HG03469 (cell line): ENCODE data around the gene EXOC4.

ENCODE experiments used
- ATAC-seq: cut with Tn5 transposase; IDR thresholded peaks from one replicate; pipeline ENCODE4 v1.9.1; 2021; ENCODE audit warnings: mild to moderate bottlenecking, moderate library complexity, moderate number of reproducible peaks; ENCODE audit not compliant: unreplicated experiment

Gene EXOC4

GRCh38 chr7:133522501-133522900, 269.6 kb downstream of the EXOC4 start:
- no peak for ATAC-seq

DNA sequence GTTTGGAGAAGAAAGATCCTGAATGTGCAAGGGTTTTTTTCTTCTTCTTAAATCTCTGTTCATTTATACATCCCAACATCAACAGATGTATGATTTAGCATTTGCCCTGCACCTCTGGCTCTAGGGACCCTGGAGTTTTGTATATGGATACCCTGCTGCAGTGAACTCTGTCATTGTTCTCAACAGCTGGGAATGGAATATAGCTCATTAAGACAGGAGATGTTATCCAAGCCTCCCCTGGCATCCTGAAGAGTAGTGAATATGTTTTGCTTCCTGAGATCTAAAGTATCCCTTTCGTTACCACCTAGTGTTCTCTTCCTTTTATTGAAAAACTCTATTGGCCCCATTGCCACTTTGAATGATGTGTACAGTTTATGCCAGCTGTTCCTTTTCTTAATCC, 275.9 kb downstream of the EXOC4 start:
- no peak for ATAC-seq

DNA sequence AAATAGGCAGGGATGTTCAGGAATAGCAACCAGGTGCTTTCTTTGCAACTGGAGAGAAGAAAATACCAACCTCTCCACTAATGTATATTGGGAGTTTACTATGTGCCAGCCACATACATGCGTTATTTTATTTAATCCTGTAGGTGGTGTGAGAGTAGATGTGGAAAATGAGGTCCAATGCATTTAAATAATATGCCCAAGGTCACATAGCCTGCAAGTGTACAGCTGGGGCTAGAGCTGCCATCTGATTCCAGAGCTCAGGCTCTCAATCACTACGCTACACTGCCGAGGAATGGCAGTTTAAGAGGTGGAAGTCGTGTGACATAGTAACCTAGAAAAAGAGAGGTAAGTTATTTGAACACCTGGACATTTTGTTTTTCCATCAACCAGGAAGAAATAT, 277.0 kb downstream of the EXOC4 start:
- ATAC-seq: no peak

DNA sequence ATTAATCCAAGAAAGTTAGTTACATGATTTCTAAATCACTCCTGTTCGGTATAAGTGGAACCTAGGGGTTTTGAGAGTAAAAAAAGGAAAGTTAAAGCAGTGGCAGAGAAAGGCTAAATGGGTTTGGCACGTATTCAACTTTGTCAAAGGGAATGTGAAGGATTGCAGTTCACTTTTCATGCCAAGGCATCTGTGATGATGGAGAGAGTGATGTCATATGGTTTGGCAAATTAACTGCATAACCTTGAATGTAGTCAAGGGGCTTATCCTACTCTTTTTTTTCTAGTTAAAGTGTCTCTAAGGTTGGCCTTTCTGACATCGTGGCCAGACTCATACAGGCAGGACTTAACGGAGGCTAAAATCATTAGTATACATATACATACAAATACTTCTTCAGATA, 277.8 kb downstream of the EXOC4 start:
- no peak for ATAC-seq

DNA sequence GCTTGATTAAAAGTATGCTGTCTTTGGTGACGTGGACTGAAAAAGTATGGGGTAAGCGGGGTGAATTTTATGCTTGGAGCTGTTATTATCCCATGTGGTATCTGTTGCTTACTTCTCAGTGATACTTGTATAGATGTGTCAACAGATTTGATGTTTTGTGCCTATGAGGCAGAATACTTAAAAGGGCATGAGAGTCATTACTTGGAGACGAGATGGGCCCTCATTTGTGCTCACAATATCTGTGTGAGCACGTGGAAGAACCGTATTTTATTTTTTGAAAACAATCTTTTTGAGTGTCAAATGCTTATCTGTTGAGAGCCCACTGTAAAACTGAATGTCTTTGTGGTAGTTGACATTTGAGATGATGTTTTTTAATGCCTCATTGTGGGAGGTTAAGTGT, 281.9 kb downstream of the EXOC4 start:
- no peak for ATAC-seq

- no peak for ATAC-seq
These were observed 282.4 kb downstream of the EXOC4 start for GRCh38 chr7:133535308-133535707.

- ATAC-seq: no peak
These were observed 283.6 kb downstream of the EXOC4 start for GRCh38 chr7:133536450-133536849.

- ATAC-seq: no peak
These were observed 286.1 kb downstream of the EXOC4 start for GRCh38 chr7:133539016-133539415.

- ATAC-seq: no peak
These were observed 287.4 kb downstream of the EXOC4 start for GRCh38 chr7:133540096-133540860.

- ATAC-seq: no peak
These were observed 289.4 kb downstream of the EXOC4 start for GRCh38 chr7:133542209-133542780.

DNA sequence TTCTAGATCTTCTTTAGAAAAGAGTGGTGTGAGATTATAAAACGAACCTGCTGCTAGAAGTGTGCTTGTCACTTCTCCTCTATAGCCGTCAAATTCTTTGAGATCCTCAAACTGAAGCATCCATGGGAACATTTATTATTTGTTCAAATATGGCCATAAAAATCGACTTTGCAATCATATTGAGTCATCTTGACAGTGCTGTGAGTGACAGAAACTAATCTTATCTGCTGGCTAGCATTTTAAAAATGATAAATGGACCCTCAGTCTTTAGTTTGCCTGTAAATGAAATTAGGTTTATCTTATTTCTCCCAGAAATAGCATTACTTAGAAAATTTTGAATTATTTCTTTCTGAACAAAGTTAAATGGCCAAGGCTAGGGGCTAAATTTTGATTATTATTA, 290.8 kb downstream of the EXOC4 start:
- no peak for ATAC-seq

GRCh38 chr7:133545618-133546017, 292.7 kb downstream of the EXOC4 start:
- ATAC-seq: no peak

DNA sequence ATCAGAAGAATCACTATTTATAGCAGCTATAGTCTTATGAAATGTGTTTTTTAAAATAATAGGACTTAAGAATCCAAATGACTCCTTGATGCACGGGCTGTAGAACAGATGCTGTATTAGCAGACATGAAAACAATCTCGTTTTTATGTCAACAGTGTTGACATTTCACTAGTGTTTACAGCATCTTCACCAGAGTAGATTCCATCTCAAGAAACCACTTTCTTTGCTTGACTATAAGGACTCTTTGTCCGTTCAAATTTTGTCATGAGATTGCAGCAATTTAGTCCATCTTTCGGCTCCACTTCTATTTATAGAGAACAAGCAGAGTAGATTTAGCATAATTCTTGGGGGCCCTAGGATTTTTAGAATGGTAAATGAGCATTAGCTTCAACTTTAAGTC, 295.1 kb downstream of the EXOC4 start:
- ATAC-seq: no peak

DNA sequence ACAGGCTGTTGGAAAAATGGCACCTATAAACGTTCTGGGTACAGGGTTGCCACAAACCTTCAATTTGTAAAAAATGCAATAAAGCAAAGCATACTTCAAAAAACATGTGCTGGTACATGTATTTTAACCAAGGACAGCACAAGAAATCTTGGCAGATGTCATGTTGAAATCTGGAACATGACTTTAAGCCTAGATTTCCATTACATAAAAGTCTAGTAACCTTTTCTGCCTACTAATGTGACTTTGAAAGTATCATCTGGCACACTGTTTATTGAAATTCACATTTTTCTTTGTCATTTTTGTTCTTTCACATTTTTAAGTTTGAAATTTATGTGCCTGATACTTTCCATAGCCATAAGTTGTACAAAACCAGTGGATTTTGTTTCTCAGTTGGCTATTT, 296.8 kb downstream of the EXOC4 start:
- no peak for ATAC-seq

DNA sequence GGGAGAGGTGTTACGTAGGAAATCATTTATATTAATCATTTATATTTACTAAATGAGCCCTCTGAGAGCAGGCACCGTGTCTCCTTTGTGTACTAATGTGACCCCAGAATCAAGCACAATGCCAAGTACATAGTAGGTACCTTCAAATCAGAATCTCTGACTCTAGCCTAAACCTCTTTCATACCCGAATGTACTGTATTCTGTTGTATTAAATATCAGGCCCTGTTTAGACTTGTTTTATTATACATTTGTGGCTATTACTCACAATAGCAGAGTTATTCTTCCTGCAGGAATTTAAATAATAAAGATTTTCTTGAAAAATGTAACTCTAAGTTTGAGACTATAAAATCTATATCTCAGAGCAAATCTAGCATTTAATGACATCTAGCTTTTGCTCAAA, 297.3 kb downstream of the EXOC4 start:
- no peak for ATAC-seq

DNA sequence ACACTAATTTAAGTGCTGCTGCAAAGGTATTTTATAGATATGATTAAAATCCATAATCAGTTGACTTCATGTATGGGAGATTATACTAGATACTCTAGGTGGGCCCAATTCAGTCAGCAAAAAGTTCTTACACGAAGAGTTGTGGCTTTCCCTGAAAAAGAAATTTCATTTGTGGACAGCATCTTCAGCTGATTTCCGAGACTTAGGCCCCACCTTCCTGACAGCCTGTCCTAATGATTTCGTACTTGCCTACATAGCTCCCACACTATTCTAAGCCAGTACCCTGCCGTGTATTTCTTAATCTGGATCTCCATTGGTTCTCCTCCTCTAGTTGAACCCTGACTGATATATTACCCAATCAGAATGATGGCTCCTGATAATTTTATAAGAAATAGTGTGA, 297.9 kb downstream of the EXOC4 start:
- ATAC-seq: no peak

- ATAC-seq: no peak
These were observed 298.6 kb downstream of the EXOC4 start for GRCh38 chr7:133551466-133551865.

DNA sequence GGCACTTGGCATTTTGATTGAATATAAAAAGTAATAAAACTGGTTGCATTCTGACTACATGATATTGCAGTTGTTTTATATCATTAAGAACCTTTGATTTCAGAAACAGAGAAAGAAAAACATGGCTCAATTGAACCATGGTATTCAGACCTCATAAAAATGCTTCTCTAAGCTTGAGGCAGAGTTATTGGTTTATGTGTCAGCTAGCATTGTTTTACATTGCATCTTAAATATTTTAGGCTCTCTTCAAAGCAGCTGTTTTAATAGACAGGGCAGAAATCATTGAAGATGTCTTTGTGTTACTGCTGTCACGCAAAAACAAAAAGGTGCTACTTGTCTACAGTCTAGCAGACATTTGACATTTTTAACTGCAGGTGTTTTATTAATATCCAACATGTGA, 299.2 kb downstream of the EXOC4 start:
- ATAC-seq: no peak

- no peak for ATAC-seq
These were observed 301.5 kb downstream of the EXOC4 start for GRCh38 chr7:133554330-133554729.

DNA sequence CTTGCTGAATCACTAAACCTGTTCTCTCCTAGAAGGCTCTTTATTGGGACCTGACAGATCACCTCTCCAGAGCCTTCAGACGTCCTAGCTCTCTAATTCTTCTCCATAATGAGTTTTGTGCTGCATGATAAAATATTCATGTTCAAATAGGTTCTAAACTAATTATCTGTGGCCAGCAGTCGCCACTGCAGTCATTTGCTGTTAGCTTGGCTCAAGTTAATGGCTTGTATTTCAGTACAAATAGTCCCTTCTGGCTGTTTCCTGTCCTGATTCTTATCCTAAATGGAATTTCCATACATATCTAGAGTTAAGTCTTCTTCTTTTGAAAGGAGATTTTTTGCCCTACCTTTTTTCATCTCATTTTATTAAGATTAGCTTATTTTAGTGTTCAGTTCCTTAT, 303.2 kb downstream of the EXOC4 start:
- ATAC-seq: no peak

DNA sequence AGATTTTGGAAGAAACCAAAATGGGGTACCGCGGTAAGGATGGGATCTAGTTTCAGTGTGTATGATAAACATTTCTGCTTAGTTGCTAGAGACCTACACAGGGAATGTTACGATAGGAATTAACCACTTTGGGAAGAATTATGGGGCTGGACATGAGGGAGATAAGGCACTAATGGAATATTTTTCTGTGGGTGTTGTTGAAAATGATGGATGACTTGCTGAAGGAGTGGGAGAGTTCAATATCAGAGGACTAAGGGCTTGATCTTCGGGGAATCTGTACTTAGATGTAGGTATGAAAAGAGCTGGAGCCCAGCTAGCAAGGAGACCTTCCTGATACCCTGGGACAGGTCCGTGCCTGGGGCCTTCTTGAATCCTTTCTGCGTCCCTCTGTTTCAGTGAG, 303.7 kb downstream of the EXOC4 start:
- no peak for ATAC-seq

DNA sequence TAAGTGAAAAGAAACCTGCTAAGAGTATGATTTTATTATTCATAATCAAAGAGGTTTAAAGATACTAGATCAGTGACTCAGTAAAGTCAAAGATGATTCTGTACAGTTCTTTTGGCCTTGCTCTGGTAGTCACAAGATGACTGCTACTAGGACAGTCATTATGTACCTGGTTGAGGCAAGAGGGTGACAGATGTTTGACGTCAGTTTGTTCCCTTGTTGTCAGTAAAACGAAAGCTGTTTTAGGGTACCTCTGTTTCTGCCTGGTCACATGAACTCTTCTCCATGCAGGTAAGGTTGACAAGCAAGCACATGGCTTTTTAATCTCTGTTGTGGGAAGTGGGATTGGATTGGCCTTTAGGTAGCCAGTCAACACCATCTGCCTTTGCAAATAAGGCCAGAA, 308.0 kb downstream of the EXOC4 start:
- no peak for ATAC-seq

DNA sequence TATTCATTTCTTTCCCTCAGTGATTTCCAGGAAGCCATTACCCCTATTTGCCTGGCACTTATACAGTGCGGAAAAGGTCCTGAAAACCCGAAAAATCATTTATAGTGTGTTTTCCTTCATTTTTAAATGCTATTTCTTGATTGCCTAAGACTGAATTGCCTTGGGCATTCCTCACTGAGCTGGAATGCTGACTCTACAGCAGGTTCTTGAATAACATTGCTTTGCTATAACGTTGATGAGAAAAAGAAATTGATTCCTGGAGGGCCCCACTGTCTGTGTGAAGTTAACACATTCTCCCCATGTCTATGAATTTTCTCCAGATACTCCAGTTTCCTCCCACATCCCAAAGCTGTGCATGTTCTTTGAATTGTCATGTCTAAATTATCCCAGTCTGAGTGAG, 308.5 kb downstream of the EXOC4 start:
- no peak for ATAC-seq
